Measurements from ENCODE around the gene RPLP2.

- TF ChIP-seq CTCF (optimal IDR thresholded peaks at IDR 0.05 in 1 of 3, IDR thresholded peaks at IDR 0.05 in 1 of 3, conservative IDR thresholded peaks at IDR 0.05 in 1 of 3; ENCODE audit: extremely low read depth in 1 of 3, insufficient read depth in 2 of 3, low read length in 3 of 3) (no peak), EZH2 (IDR thresholded peaks at IDR 0.05; ENCODE audit: low read length) (no peak)
Measured at GRCh38 chr11:828506-829175, 18.9 kb downstream of the RPLP2 start.
